MM.1S (cell line): ENCODE measurements around the gene PRKG2.

Experiments used
- DNase-seq: peaks from one replicate; pipeline ENCODE4 v3.0.0-alpha.2; 2015
- H2AFZ ChIP-seq: fragments of 300-600 bp; sonication (generic); 2 replicates; pipeline ENCODE4 v1.6.0; 2016; ENCODE audit warnings: antibody characterized with exemption, low read length
- H3F3A ChIP-seq: fragments of 300-600 bp; sonication (generic); 2 replicates; pipeline ENCODE4 v1.6.1; 2016; ENCODE audit warnings: mild to moderate bottlenecking, antibody characterized with exemption, low read length, moderate library complexity, mixed read lengths; ENCODE audit not compliant: insufficient read depth
- H3K27ac ChIP-seq: fragments of 300-600 bp; sonication (generic); 2 replicates; pipeline ENCODE4 v1.5.1; 2016; ENCODE audit warnings: mild to moderate bottlenecking, low read length
- H3K27me3 ChIP-seq: fragments of 300-600 bp; sonication (generic); replicated peaks from 2 replicates; pipeline ENCODE4 v1.6.0; 2016; ENCODE audit warnings: low read length; ENCODE audit not compliant: insufficient read depth
- H3K36me3 ChIP-seq: fragments of 300-600 bp; sonication (generic); replicated peaks from 2 replicates; pipeline ENCODE4 v1.6.1; 2016; ENCODE audit warnings: mild to moderate bottlenecking, low read length, mixed read lengths; ENCODE audit not compliant: insufficient read depth
- H3K4me1 ChIP-seq: fragments of 300-600 bp; sonication (generic); 2 replicates; pipeline ENCODE4 v1.6.1; 2016; ENCODE audit warnings: low read length, mixed read lengths
- H3K4me2 ChIP-seq: fragments of 300-600 bp; sonication (generic); 2 replicates; pipeline ENCODE4 v1.6.0; 2016; ENCODE audit warnings: low read depth, low read length
- H3K4me3 ChIP-seq: fragments of 300-600 bp; sonication (generic); 2 replicates; pipeline ENCODE4 v1.5.1; 2016; ENCODE audit warnings: low read length, mixed read lengths
- H3K79me2 ChIP-seq: fragments of 300-600 bp; sonication (generic); 2 replicates; pipeline ENCODE4 v1.6.1; 2016; ENCODE audit warnings: mixed run types, low read length, mixed read lengths
- H3K9ac ChIP-seq: fragments of 300-600 bp; sonication (generic); 2 replicates; pipeline ENCODE4 v1.6.1; 2016; ENCODE audit warnings: low read length, mixed read lengths
- H3K9me2 ChIP-seq: fragments of 300-600 bp; sonication (generic); replicated peaks from 2 replicates; pipeline ENCODE4 v1.6.1; 2016; ENCODE audit warnings: mild to moderate bottlenecking, low read length, mixed read lengths; ENCODE audit not compliant: insufficient read depth
- H3K9me3 ChIP-seq: fragments of 300-600 bp; sonication (generic); replicated peaks from 2 replicates; pipeline ENCODE4 v1.6.1; 2016; ENCODE audit warnings: mild to moderate bottlenecking, low read length, mixed read lengths; ENCODE audit not compliant: insufficient read depth
- H4K20me1 ChIP-seq: fragments of 300-600 bp; sonication (generic); 2 replicates; pipeline ENCODE4 v1.6.1; 2016; ENCODE audit warnings: mild to moderate bottlenecking, low read length, moderate library complexity, mixed read lengths; ENCODE audit not compliant: insufficient read depth
- CTCF ChIP-seq: fragments of 300-600 bp; sonication (generic); IDR thresholded peaks from 2 replicates; pipeline ENCODE4 v1.5.1; 2016; ENCODE audit warnings: antibody characterized with exemption, low read length, mixed read lengths
- EZH2 ChIP-seq: fragments of 300-600 bp; sonication (generic); optimal IDR thresholded peaks from 2 replicates; pipeline ENCODE3; 2017; ENCODE audit warnings: low read depth, mild to moderate bottlenecking, antibody characterized with exemption, low read length, mixed read lengths
- EZH2phosphoT487 ChIP-seq: fragments of 300-600 bp; sonication (generic); IDR thresholded peaks from 2 replicates; pipeline ENCODE4 v1.6.1; 2018; ENCODE audit warnings: antibody characterized with exemption, low read length

PRKG2 gene

DNA sequence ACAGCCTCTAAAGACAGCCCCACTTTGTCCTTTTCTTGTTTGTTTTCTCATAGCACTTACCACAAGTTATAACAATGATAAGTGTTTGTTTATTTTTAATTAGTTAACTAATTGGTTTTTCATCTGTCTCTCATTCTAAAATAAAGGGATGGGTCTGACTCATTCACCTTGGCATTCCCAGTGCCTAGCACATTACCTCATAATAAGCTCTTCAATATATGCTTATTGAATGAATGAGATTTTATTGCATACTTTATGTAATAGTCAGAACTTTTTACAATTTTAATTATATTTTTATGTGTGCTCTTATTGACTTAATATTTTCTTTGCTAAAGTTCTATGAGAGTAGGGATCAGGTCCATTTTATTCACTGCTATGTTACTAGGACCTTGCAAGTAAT, 22.8 kb upstream of the PRKG2 start:
- Histone ChIP-seq H3K4me1 (no peaks in the 10 kb centered on the region), H3K27ac (no peak overlapping the region), H3K36me3 (no peaks in the 10 kb centered on the region), H2AFZ (no peak overlapping the region), H3K4me2 (no peak overlapping the region), H4K20me1 (no peaks in the 10 kb centered on the region), H3F3A (no peaks in the 10 kb centered on the region), H3K9me3 (no peaks in the 10 kb centered on the region), H3K9ac (no peak overlapping the region), H3K27me3 (no peaks in the 10 kb centered on the region), H3K79me2 (no peaks in the 10 kb centered on the region), H3K4me3 (no peak overlapping the region), H3K9me2 (no peaks in the 10 kb centered on the region)
- TF ChIP-seq EZH2phosphoT487 (no peak), CTCF (no peak)
- no peak for DNase-seq

DNA sequence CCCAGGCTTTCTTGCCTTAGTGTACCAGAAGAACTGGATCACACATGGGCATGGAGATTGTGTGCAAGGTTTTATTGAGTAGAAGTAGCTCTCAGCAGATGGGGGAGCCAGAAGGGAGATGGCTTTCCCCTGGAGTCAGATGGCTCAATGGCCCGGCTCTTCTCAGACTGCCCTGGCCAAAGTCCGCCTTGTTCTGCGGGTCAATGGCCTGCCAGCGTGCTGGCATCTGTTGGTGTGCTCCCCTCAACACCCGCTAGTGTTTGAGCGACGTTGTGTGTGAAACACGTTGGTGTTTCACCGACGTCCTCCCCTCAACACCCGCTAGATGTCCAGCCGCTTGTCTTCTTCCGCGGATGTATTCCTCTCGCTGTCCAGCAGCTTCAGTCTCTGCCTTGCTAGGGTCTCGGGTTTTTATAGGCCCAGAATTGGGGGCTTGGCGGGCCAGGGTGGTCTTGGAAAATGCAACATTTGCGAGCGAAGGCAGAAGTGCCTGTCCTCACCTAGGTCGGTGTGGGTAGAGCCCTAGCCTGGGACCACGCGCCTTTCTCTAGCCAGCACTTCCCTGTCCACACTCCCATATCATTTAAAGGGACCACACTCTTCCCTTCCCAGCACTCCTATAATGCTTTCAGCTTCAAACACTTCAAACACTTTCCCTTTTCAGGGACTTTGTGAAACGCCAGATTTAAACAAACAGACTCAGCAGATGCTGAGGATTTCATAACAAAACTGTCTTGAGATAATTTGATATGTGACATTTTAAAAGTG, 21.1 kb upstream of the PRKG2 start:
- no peaks in the 10 kb centered on the region for H3K36me3 ChIP-seq

DNA sequence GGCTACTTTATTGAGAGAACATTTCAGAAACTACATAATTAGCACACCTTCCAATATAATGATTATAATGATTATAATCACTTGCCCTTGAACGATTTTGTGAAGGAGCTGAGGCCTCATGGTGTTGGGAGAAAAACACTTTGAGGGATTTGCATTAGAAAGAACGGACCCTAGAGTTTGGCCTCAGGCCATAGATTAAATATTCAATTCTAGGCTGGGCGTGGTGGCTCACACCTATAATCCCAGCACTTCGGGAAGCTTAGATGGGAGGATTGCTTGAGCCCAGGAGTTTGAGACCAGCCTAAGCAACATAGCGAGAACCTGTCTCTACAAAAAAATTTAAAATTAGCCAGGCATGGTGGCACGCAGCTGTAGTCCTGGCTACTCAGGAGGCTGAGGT, 12.9 kb upstream of the PRKG2 start:
- TF ChIP-seq EZH2: no peak
- TF ChIP-seq CTCF: no peak
- no peak for TF ChIP-seq EZH2phosphoT487
- Histone ChIP-seq H3F3A (no peaks in the 10 kb centered on the region), H3K79me2 (no peaks in the 10 kb centered on the region), H3K27me3 (no peaks in the 10 kb centered on the region), H3K9me2 (no peaks in the 10 kb centered on the region), H3K4me3 (no peak overlapping the region), H3K9me3 (no peaks in the 10 kb centered on the region), H4K20me1 (no peaks in the 10 kb centered on the region), H3K36me3 (no peaks in the 10 kb centered on the region), H3K9ac (no peak overlapping the region), H3K4me2 (no peak overlapping the region), H2AFZ (no peak overlapping the region), H3K4me1 (no peaks in the 10 kb centered on the region), H3K27ac (no peak overlapping the region)
- DNase-seq: no peak

More for the DNA sequence above, 21.1 kb upstream of the PRKG2 start:
- Histone ChIP-seq H2AFZ (no peak overlapping the region), H3K27me3 (no peaks in the 10 kb centered on the region), H3K27ac (no peak overlapping the region), H4K20me1 (no peaks in the 10 kb centered on the region), H3K4me2 (no peak overlapping the region), H3K4me1 (no peaks in the 10 kb centered on the region), H3K9me2 (no peaks in the 10 kb centered on the region), H3K79me2 (no peaks in the 10 kb centered on the region), H3K4me3 (no peak overlapping the region), H3K9ac (no peak overlapping the region), H3K9me3 (no peaks in the 10 kb centered on the region), H3F3A (no peaks in the 10 kb centered on the region)
- no peak for DNase-seq
- TF ChIP-seq EZH2phosphoT487 (no peak), EZH2 (no peak), CTCF (no peak)
